Endodermal cell (in vitro differentiated cells): ENCODE data around the gene SLC25A44. TPM values are rescaled to one million over a fixed set of nuclear protein-coding genes. Genes with fewer than 3 reads are reported as not detected.

Experiments used
- DNase-seq: peaks from one replicate; pipeline ENCODE4 v3.0.0-alpha.2; 2017
- H3K27ac ChIP-seq: 2 replicates; pipeline ENCODE4 v1.5.1; 2013; ENCODE audit warnings: mild to moderate bottlenecking, low read depth, low read length, moderate library complexity
- H3K27me3 ChIP-seq: 2 replicates; pipeline ENCODE4 v1.6.1; 2013; ENCODE audit warnings: mild to moderate bottlenecking, low read length, moderate library complexity; ENCODE audit not compliant: insufficient read depth, control insufficient read depth, poor library complexity, severe bottlenecking
- H3K36me3 ChIP-seq: 2 replicates; pipeline ENCODE4 v1.7.0; 2013; ENCODE audit warnings: mild to moderate bottlenecking, low read length, moderate library complexity; ENCODE audit not compliant: control insufficient read depth, insufficient read depth
- H3K4me1 ChIP-seq: one replicate; pipeline ENCODE4 v1.7.0; 2013; ENCODE audit warnings: low read length; ENCODE audit not compliant: control insufficient read depth, insufficient read depth
- H3K4me3 ChIP-seq: 2 replicates; pipeline ENCODE4 v1.5.1; 2013; ENCODE audit warnings: mild to moderate bottlenecking, low read length, moderate library complexity
- H3K9ac ChIP-seq: 2 replicates; pipeline ENCODE4 v1.6.1; 2013; ENCODE audit warnings: mild to moderate bottlenecking, low read length, moderate library complexity; ENCODE audit not compliant: poor library complexity, severe bottlenecking; ENCODE audit errors: extremely low read depth
- H3K9me3 ChIP-seq: 2 replicates; pipeline ENCODE4 v1.6.1; 2013; ENCODE audit warnings: mild to moderate bottlenecking, low read length, moderate library complexity; ENCODE audit not compliant: control insufficient read depth
- H3K27ac Mint-ChIP-seq: 2 replicates; pipeline ENCODE4 v1.8.0; 2020; ENCODE audit warnings: mixed read lengths
- H3K27me3 Mint-ChIP-seq: 2 replicates; pipeline ENCODE4 v1.8.0; 2021; ENCODE audit warnings: mild to moderate bottlenecking, mixed read lengths; ENCODE audit not compliant: insufficient read depth
- H3K36me3 Mint-ChIP-seq: 2 replicates; pipeline ENCODE4 v1.8.0; 2020; ENCODE audit warnings: low read depth, mixed read lengths
- H3K4me1 Mint-ChIP-seq: 2 replicates; pipeline ENCODE4 v1.8.0; 2020; ENCODE audit warnings: mixed read lengths
- H3K4me3 Mint-ChIP-seq: 2 replicates; pipeline ENCODE4 v1.8.0; 2020; ENCODE audit warnings: mild to moderate bottlenecking, moderate library complexity, mixed read lengths
- H3K9me3 Mint-ChIP-seq: 2 replicates; pipeline ENCODE4 v1.8.0; 2020; ENCODE audit warnings: mild to moderate bottlenecking, mixed read lengths
- CTCF ChIP-seq: fragments of 200-600 bp; sonication (generic); conservative IDR thresholded peaks from 2 replicates; pipeline ENCODE4 v1.5.0; 2021; ENCODE audit warnings: antibody characterized with exemption, mild to moderate bottlenecking
- whole genome bisulfite sequencing, 2 experiments: methylation state at CpG; one replicate each; pipeline versions ENCODE4 v1.1.5 to v1.1.7; 2013; ENCODE audit warnings: missing lambda C conversion rate in 2 of 2, mixed read lengths in 1 of 2; ENCODE audit not compliant: insufficient coverage in 1 of 2, insufficient read length in 1 of 2; 5-methylcytosine and 5-hydroxymethylcytosine counted together
- long read RNA-seq, 4 experiments: library from polyadenylated mRNA in 2 of 4; library from RNA in 1 of 4; library from capped mRNA in 1 of 4; stranded (forward) in 3 of 4; unstranded in 1 of 4; transcript quantifications; one replicate each; pipeline ENCODE4 v2.0.0, GENCODE V29; 2020 to 2021; ENCODE audit warnings: inconsistent platforms in 1 of 4
- polyA plus RNA-seq, 2 experiments: library from polyadenylated mRNA; stranded (reverse); fragments of 50-300 nt; gene quantifications; one replicate each; pipeline ENCODE4 v1.2.3, GENCODE V29; 2013
- total RNA-seq, 2 donors: library from RNA; stranded (reverse); fragmentation: NEBNext Ultra II Directional in 1 of 2; extraction: Animal tissue kit (Norgen Biotek cat#: 25700) in 1 of 2; gene quantifications; 2 replicates in 1 of 2; 3 replicates in 1 of 2; pipeline ENCODE4 v1.2.1, GENCODE V29; 2021

Gene SLC25A44
- total RNA-seq, result 10 to 100 TPM; 20.9 to 22.7 TPM
- 19.9 TPM for polyA plus RNA-seq (2013, experiment 1 of 2)
- polyA plus RNA-seq (2013, experiment 2 of 2), result 22.4 TPM
- long read RNA-seq, experiment 1, partial matches to known transcripts, result 1 of 9 reads
- long read RNA-seq, experiment 1, other reads (novel, unspliced or antisense), result 6 of 9 reads
- long read RNA-seq, experiment 2, full-length matches to known transcripts, result 48 of 65 reads
- long read RNA-seq, experiment 2, partial matches to known transcripts, result 7 of 65 reads
- long read RNA-seq, experiment 2, other reads (novel, unspliced or antisense), result 10 of 65 reads
- long read RNA-seq, experiment 3, full-length matches to known transcripts, result 37 of 53 reads
- long read RNA-seq, experiment 3, partial matches to known transcripts, result 0 of 53 reads
- long read RNA-seq, experiment 3, other reads (novel, unspliced or antisense), result 16 of 53 reads
- long read RNA-seq, experiment 4, partial matches to known transcripts, result 1 of 4 reads
- long read RNA-seq, experiment 4, other reads (novel, unspliced or antisense), result 1 of 4 reads

- Mint-ChIP-seq H3K4me1 (peaks cover 25% of the 10 kb centered on the region), H3K36me3 (peaks cover 34% of the 10 kb centered on the region), H3K27ac (peak within 1 kb of the TSS; percentile 91), H3K4me3 (peak within 1 kb of the TSS; percentile 99), H3K9me3 (peaks cover 21% of the 10 kb centered on the region), H3K27me3 (no peaks in the 10 kb centered on the region)
- Histone ChIP-seq H3K9ac (peak within 1 kb of the TSS; percentile 49), H3K36me3 (peaks cover 36% of the 10 kb centered on the region), H3K27me3 (no peaks in the 10 kb centered on the region), H3K4me1 (peaks cover 8% of the 10 kb centered on the region), H3K27ac (no peak within 1 kb of the TSS), H3K4me3 (peak within 1 kb of the TSS; percentile 95), H3K9me3 (peaks cover 23% of the 10 kb centered on the region)
- peak; percentile 99 for DNase-seq
- 29 to 32% methylated on average over 45 to 59 of the region's 59 CpGs for WGBS, 2 experiments
- TF ChIP-seq CTCF, result peak; percentile 70
Measured at GRCh38 chr1:156193488-156194299, at the start of gene SLC25A44. TSS of gene SLC25A44 (plus strand) at chr1:156194104. CDS start at chr1:156199848, 5,744 bp downstream.

GRCh38 chr1:156144742-156145141 lies 49.2 kb upstream of the SLC25A44 start:
- no peaks in the 10 kb centered on the region for H3K4me1 ChIP-seq
- H3K36me3 ChIP-seq, result peaks cover 8% of the 10 kb centered on the region
- no peak for DNase-seq
- 91 to 94% methylated on average over 4 to 5 of the region's 5 CpGs for WGBS, 2 experiments
- H3K27me3 ChIP-seq, result no peaks in the 10 kb centered on the region
- TF ChIP-seq CTCF, result no peak
- no peak overlapping the region for H3K27ac ChIP-seq
- no peak overlapping the region for H3K27ac Mint-ChIP-seq
- H3K27me3 Mint-ChIP-seq, result no peaks in the 10 kb centered on the region
- no peak overlapping the region for H3K4me3 Mint-ChIP-seq
- peaks cover 34% of the 10 kb centered on the region for H3K4me1 Mint-ChIP-seq
- no peaks in the 10 kb centered on the region for H3K9me3 ChIP-seq
- H3K36me3 Mint-ChIP-seq, result no peaks in the 10 kb centered on the region
- no peak overlapping the region for H3K9ac ChIP-seq
- H3K9me3 Mint-ChIP-seq, result no peaks in the 10 kb centered on the region
- no peak overlapping the region for H3K4me3 ChIP-seq

GRCh38 chr1:156145650-156146019 lies 48.3 kb upstream of the SLC25A44 start:
- no peak for DNase-seq
- Mint-ChIP-seq H3K4me1 (peaks cover 41% of the 10 kb centered on the region), H3K9me3 (no peaks in the 10 kb centered on the region), H3K27ac (no peak overlapping the region), H3K4me3 (peak overlapping the region; percentile 41), H3K36me3 (no peaks in the 10 kb centered on the region), H3K27me3 (no peaks in the 10 kb centered on the region)
- Histone ChIP-seq H3K27ac (no peak overlapping the region), H3K9me3 (no peaks in the 10 kb centered on the region), H3K4me1 (no peaks in the 10 kb centered on the region), H3K27me3 (no peaks in the 10 kb centered on the region), H3K36me3 (peaks cover 3% of the 10 kb centered on the region), H3K4me3 (no peak overlapping the region), H3K9ac (no peak overlapping the region)
- 95 to 100% methylated on average over 2 of the region's 2 CpGs for WGBS, 2 experiments
- TF ChIP-seq CTCF, result no peak
